WTC11 (cell line): Measurements from ENCODE around the gene CCDC80. TPM values are rescaled to one million over a fixed set of nuclear protein-coding genes. Genes with fewer than 3 reads are reported as not detected.

Experiments used
- ATAC-seq: fragments of 200-7000 bp; cut with Tn5 transposase; 2 replicates; pipeline ENCODE4 v1.10.0; 2021; ENCODE audit warnings: mild to moderate bottlenecking, moderate library complexity
- CTCF ChIA-PET: fragments of 300-600 bp; sonication (Branson Sonifier 250); formaldehyde crosslinking; loops from one replicate; lab custom pipeline; 2021; ENCODE audit warnings: antibody characterized with exemption; lab: Charles Lee
- POLR2A ChIA-PET: fragments of 350-600 bp; sonication (Branson Sonifier 250); formaldehyde crosslinking; loops from one replicate; lab custom pipeline; 2021; ENCODE audit warnings: antibody characterized with exemption; lab: Charles Lee
- DNase-seq: peaks from one replicate; pipeline ENCODE4 v3.0.0; 2021; ENCODE audit warnings: low spot score
- H3K27ac Mint-ChIP-seq: 2 replicates; pipeline ENCODE4 v1.8.0; 2021; ENCODE audit warnings: mixed read lengths
- H3K27me3 Mint-ChIP-seq: 2 replicates; pipeline ENCODE4 v1.8.0; 2021; ENCODE audit warnings: low read depth, mild to moderate bottlenecking, moderate library complexity, mixed read lengths
- H3K36me3 Mint-ChIP-seq: 2 replicates; pipeline ENCODE4 v1.8.0; 2021; ENCODE audit warnings: mixed read lengths
- H3K4me1 Mint-ChIP-seq: 2 replicates; pipeline ENCODE4 v1.8.0; 2022; ENCODE audit warnings: mixed read lengths
- H3K4me3 Mint-ChIP-seq: 2 replicates; pipeline ENCODE4 v1.8.0; 2021; ENCODE audit warnings: mild to moderate bottlenecking, moderate library complexity, mixed read lengths
- H3K9me3 Mint-ChIP-seq: 2 replicates; pipeline ENCODE4 v1.8.0; 2021; ENCODE audit warnings: mixed read lengths
- ATF1 ChIP-seq: sonication (generic); formaldehyde crosslinking; IDR thresholded peaks from 2 replicates; pipeline ENCODE4 v1.8.1; 2023; ENCODE audit warnings: mild to moderate bottlenecking, moderate library complexity, missing genetic modification reagents
- ATF2 ChIP-seq: sonication (generic); formaldehyde crosslinking; IDR thresholded peaks from 2 replicates; pipeline ENCODE4 v1.8.1; 2022; ENCODE audit warnings: low read depth, missing genetic modification reagents, borderline replicate concordance
- EMX1 ChIP-seq: fragments of 250-450 bp; sonication (Bioruptor Pico); IDR thresholded peaks from 2 replicates; pipeline ENCODE4 v1.8.0; 2021; ENCODE audit warnings: mild to moderate bottlenecking
- FOXJ3 ChIP-seq: sonication (generic); formaldehyde crosslinking; IDR thresholded peaks from 2 replicates; pipeline ENCODE4 v1.9.0; 2021; ENCODE audit warnings: missing genetic modification reagents, mild to moderate bottlenecking, borderline replicate concordance
- GRHL2 ChIP-seq: fragments of 250-450 bp; sonication (Bioruptor Pico); IDR thresholded peaks from 2 replicates; pipeline ENCODE4 v1.8.0; 2022; ENCODE audit warnings: mild to moderate bottlenecking, moderate library complexity; ENCODE audit not compliant: insufficient replicate concordance, severe bottlenecking
- GTF2I ChIP-seq: fragments of 250-450 bp; sonication (Bioruptor Pico); conservative IDR thresholded peaks from 2 replicates; pipeline ENCODE4 v1.4.0; 2021; ENCODE audit warnings: mild to moderate bottlenecking
- IRF2 ChIP-seq: sonication (generic); formaldehyde crosslinking; IDR thresholded peaks from 2 replicates; pipeline ENCODE4 v1.8.0; 2022; ENCODE audit warnings: low read depth, missing genetic modification reagents, borderline replicate concordance
- NFATC4 ChIP-seq: fragments of 250-450 bp; sonication (Bioruptor Pico); IDR thresholded peaks from 2 replicates; pipeline ENCODE4 v1.9.0; 2021; ENCODE audit warnings: mild to moderate bottlenecking
- NR2C2 ChIP-seq: sonication (generic); formaldehyde crosslinking; IDR thresholded peaks from 2 replicates; pipeline ENCODE4 v1.8.0; 2022; ENCODE audit warnings: mild to moderate bottlenecking, missing genetic modification reagents
- OVOL2 ChIP-seq: fragments of 250-450 bp; sonication (Bioruptor Pico); IDR thresholded peaks from 2 replicates; pipeline ENCODE4 v1.9.0; 2021; ENCODE audit warnings: mild to moderate bottlenecking, borderline replicate concordance
- SOX15 ChIP-seq: fragments of 250-450 bp; sonication (Bioruptor Pico); IDR thresholded peaks from 2 replicates; pipeline ENCODE4 v1.9.0; 2021; ENCODE audit warnings: mild to moderate bottlenecking
- SP1 ChIP-seq: sonication (generic); formaldehyde crosslinking; conservative IDR thresholded peaks from 2 replicates; pipeline ENCODE4 v1.8.1; 2022; ENCODE audit warnings: missing genetic modification reagents
- ZBTB43 ChIP-seq: sonication (generic); formaldehyde crosslinking; IDR thresholded peaks from 2 replicates; pipeline ENCODE4 v1.8.1; 2023; ENCODE audit warnings: mild to moderate bottlenecking, missing genetic modification reagents
- ZMAT4 ChIP-seq: fragments of 250-450 bp; sonication (Bioruptor Pico); IDR thresholded peaks from 2 replicates; pipeline ENCODE4 v1.9.0; 2021; ENCODE audit warnings: mild to moderate bottlenecking
- ZNF263 ChIP-seq: sonication (generic); formaldehyde crosslinking; IDR thresholded peaks from 2 replicates; pipeline ENCODE4 v1.8.1; 2022; ENCODE audit warnings: low read depth, mild to moderate bottlenecking, moderate library complexity, missing genetic modification reagents
- ZNF317 ChIP-seq: sonication (generic); formaldehyde crosslinking; IDR thresholded peaks from 2 replicates; pipeline ENCODE4 v1.8.1; 2023; ENCODE audit warnings: low read depth, mild to moderate bottlenecking, moderate library complexity, missing genetic modification reagents, borderline replicate concordance
- total RNA-seq: library from RNA; stranded (reverse); gene quantifications from 3 replicates; pipeline ENCODE4 v1.2.3, GENCODE V29; 2021
- TF ChIP-seq, protein P1 (sequence below): sonication (generic); formaldehyde crosslinking; IDR thresholded peaks from 2 replicates; pipeline ENCODE4 v1.8.0; 2023; ENCODE audit warnings: mild to moderate bottlenecking, missing genetic modification reagents
- TF ChIP-seq, protein P2 (sequence below): fragments of 250-450 bp; sonication (Bioruptor Pico); conservative IDR thresholded peaks from 2 replicates; pipeline ENCODE4 v1.9.0; 2021; ENCODE audit warnings: mild to moderate bottlenecking
- TF ChIP-seq, protein P3 (sequence below): sonication (generic); formaldehyde crosslinking; IDR thresholded peaks from 2 replicates; pipeline ENCODE4 v1.8.1; 2023; ENCODE audit warnings: mild to moderate bottlenecking, missing genetic modification reagents

The CCDC80 gene
- total RNA-seq, 1 experiment from 2014 or later: 10.9 TPM

GRCh38 chr3:112582244-112582874 lies 58.6 kb downstream of the CCDC80 start (continued):
- no peak for TF ChIP-seq ATF1 (CRISPR knock-in tag)
- no peak for TF ChIP-seq EMX1 (CRISPR knock-in tag)
- TF ChIP-seq, protein P1, sequence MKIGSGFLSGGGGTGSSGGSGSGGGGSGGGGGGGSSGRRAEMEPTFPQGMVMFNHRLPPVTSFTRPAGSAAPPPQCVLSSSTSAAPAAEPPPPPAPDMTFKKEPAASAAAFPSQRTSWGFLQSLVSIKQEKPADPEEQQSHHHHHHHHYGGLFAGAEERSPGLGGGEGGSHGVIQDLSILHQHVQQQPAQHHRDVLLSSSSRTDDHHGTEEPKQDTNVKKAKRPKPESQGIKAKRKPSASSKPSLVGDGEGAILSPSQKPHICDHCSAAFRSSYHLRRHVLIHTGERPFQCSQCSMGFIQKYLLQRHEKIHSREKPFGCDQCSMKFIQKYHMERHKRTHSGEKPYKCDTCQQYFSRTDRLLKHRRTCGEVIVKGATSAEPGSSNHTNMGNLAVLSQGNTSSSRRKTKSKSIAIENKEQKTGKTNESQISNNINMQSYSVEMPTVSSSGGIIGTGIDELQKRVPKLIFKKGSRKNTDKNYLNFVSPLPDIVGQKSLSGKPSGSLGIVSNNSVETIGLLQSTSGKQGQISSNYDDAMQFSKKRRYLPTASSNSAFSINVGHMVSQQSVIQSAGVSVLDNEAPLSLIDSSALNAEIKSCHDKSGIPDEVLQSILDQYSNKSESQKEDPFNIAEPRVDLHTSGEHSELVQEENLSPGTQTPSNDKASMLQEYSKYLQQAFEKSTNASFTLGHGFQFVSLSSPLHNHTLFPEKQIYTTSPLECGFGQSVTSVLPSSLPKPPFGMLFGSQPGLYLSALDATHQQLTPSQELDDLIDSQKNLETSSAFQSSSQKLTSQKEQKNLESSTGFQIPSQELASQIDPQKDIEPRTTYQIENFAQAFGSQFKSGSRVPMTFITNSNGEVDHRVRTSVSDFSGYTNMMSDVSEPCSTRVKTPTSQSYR (CRISPR knock-in tag): no peak

GRCh38 chr3:112579697-112580096 lies 61.2 kb downstream of the CCDC80 start:
- no peak for ATAC-seq

GRCh38 chr3:112579232-112579631 lies 61.7 kb downstream of the CCDC80 start:
- ATAC-seq: no peak
- no peaks in the 10 kb centered on the region for H3K27me3 Mint-ChIP-seq
- H3K4me1 Mint-ChIP-seq: peaks cover 18% of the 10 kb centered on the region
- POLR2A ChIA-PET: no interaction called here
- CTCF ChIA-PET: no interaction called here
- no peak overlapping the region for H3K4me3 Mint-ChIP-seq
- no peak overlapping the region for H3K27ac Mint-ChIP-seq
- DNase-seq: no peak
- no peaks in the 10 kb centered on the region for H3K9me3 Mint-ChIP-seq
- H3K36me3 Mint-ChIP-seq: peaks cover 23% of the 10 kb centered on the region
- no peak for TF ChIP-seq ZBTB43 (CRISPR knock-in tag)
- TF ChIP-seq IRF2 (CRISPR knock-in tag): no peak
- no peak for TF ChIP-seq ZNF263
- no peak for TF ChIP-seq ZMAT4 (CRISPR knock-in tag)
- TF ChIP-seq, protein P2, sequence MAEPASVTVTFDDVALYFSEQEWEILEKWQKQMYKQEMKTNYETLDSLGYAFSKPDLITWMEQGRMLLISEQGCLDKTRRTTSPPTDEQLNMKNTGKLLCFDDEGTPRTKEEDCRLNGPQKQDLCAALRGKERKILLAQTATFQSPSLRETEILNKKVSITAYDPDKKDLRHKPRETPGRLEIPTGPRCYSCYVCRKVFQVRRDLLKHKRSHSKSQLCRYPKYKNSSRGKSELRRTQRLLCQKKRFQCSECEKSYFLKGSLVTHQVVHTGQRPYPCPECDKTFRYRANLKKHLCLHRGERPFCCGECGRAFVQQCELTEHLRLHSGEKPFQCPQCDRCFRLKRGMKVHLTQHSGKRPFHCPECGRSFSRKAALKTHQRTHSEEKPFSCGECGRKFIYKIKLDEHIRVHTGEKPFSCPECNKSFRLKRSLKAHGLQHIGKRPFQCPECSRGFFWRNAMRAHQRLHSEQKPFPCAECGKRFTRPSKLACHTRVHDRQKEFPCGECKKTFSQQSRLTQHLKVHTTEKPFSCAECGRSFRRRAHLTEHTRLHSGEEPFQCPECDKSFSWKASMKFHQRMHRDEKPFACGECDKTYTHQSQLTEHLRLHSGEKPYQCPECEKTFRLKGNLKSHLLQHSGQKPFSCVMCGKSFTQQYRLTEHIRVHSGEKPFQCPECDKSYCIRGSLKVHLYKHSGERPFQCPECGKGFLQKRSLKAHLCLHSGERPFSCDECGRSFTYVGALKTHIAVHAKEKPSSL (CRISPR knock-in tag): no peak
- TF ChIP-seq ZNF317 (CRISPR knock-in tag): no peak
- TF ChIP-seq, protein P3, sequence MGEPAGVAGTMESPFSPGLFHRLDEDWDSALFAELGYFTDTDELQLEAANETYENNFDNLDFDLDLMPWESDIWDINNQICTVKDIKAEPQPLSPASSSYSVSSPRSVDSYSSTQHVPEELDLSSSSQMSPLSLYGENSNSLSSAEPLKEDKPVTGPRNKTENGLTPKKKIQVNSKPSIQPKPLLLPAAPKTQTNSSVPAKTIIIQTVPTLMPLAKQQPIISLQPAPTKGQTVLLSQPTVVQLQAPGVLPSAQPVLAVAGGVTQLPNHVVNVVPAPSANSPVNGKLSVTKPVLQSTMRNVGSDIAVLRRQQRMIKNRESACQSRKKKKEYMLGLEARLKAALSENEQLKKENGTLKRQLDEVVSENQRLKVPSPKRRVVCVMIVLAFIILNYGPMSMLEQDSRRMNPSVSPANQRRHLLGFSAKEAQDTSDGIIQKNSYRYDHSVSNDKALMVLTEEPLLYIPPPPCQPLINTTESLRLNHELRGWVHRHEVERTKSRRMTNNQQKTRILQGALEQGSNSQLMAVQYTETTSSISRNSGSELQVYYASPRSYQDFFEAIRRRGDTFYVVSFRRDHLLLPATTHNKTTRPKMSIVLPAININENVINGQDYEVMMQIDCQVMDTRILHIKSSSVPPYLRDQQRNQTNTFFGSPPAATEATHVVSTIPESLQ (CRISPR knock-in tag): no peak
- no peak for TF ChIP-seq OVOL2 (CRISPR knock-in tag)
- TF ChIP-seq SOX15: no peak
- no peak for TF ChIP-seq SP1
- TF ChIP-seq NR2C2 (CRISPR knock-in tag): no peak
- no peak for TF ChIP-seq GRHL2

More at GRCh38 chr3:112579697-112580096, 61.2 kb downstream of the CCDC80 start:
- Mint-ChIP-seq H3K4me1 (peaks cover 18% of the 10 kb centered on the region), H3K27me3 (no peaks in the 10 kb centered on the region), H3K9me3 (no peaks in the 10 kb centered on the region), H3K36me3 (peaks cover 26% of the 10 kb centered on the region), H3K27ac (no peak overlapping the region), H3K4me3 (no peak overlapping the region)
- ChIA-PET POLR2A (no interaction called here), CTCF (no interaction called here)
- DNase-seq: no peak
- TF ChIP-seq ZNF263: no peak
- no peak for TF ChIP-seq FOXJ3
- no peak for TF ChIP-seq ZNF317 (CRISPR knock-in tag)
- no peak for TF ChIP-seq GTF2I (CRISPR knock-in tag)
- TF ChIP-seq ATF2 (CRISPR knock-in tag): no peak
- no peak for TF ChIP-seq NFATC4 (CRISPR knock-in tag)
- TF ChIP-seq, protein P3 (CRISPR knock-in tag): no peak
